ENCODE data around the gene CISD3.

CISD3 gene

GRCh38 chr17:38743556-38744171, 13.5 kb downstream of the CISD3 start:
- no peak for DNase-seq (ENCODE audit: low read depth in 3 of 3)

GRCh38 chr17:38745545-38745944, 15.4 kb downstream of the CISD3 start:
- no peak for DNase-seq (ENCODE audit: low read depth in 3 of 3)

GRCh38 chr17:38746004-38746848, 16.1 kb downstream of the CISD3 start:
- no peak for DNase-seq (ENCODE audit: low read depth in 3 of 3)

DNA sequence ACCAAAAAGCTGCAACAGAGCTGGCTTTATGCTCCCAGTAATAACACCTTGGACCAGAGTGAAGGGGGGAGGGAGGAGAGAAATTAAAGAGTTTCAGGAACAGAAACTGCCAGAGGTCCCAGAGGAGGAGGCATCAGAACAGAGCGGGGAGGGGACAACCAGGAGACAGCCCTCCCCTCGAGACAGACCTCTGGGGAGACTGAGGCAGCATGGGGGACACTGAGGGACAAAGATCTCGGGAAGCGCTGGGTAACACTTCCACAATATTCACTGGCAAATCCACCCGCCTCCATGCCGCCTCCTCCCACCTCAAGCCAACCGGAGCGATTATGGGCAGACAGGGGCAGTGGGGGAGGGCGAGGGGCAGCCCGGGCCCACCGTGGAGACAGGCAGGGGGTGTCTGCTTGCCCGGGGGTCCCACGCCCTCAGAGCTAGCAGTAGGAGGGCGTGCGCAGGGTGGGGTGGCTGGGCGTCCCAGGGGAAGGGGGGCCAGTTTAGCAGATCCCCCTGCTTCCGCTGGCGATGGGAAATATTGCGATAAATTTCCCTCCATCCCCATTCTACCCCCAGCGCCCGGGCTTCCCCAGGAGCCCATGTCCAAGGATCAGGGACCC, 16.8 kb downstream of the CISD3 start:
- no peak for DNase-seq (ENCODE audit: low read depth in 3 of 3)

GRCh38 chr17:38747463-38748148, 17.5 kb downstream of the CISD3 start:
- DNase-seq (ENCODE audit: low read depth in 3 of 3) = no peak

- DNase-seq (ENCODE audit: low read depth in 3 of 3) = no peak
These were observed 18.2 kb downstream of the CISD3 start, which contains the start of gene PCGF2 for GRCh38 chr17:38748149-38748891. PCGF2 (minus strand) TSS chr17:38748336; CDS start chr17:38740402, 7,934 bp downstream.

GRCh38 chr17:38748892-38749222, 18.7 kb downstream of the CISD3 start:
- no peak for DNase-seq (ENCODE audit: low read depth in 3 of 3)

GRCh38 chr17:38749223-38750043, 19.3 kb downstream of the CISD3 start:
- DNase-seq (ENCODE audit: low read depth in 3 of 3) = no peak

DNA sequence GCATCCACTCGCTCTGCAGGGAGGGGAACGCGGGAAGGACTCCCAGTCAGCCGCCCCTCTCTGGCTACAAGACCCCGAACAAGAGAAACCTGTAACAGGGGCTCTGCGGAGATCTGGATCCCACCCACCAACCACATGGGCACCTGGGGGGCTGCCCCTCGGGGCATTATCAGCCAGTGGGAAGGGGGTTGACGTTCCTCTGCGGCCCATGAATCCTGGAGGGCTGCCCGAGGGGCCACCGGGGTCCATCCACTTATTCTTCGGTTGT, 19.8 kb downstream of the CISD3 start:
- DNase-seq (ENCODE audit: low read depth in 3 of 3) = no peak

GRCh38 chr17:38750312-38751121, 20.4 kb downstream of the CISD3 start:
- no peak for DNase-seq (ENCODE audit: low read depth in 3 of 3)

GRCh38 chr17:38751144-38751807, 21.1 kb downstream of the CISD3 start:
- no peak for DNase-seq (ENCODE audit: low read depth in 3 of 3)

GRCh38 chr17:38751808-38752307, 21.7 kb downstream of the CISD3 start:
- peak; percentile 66 to 84 (median 71) for DNase-seq (ENCODE audit: low read depth in 3 of 3)

DNA sequence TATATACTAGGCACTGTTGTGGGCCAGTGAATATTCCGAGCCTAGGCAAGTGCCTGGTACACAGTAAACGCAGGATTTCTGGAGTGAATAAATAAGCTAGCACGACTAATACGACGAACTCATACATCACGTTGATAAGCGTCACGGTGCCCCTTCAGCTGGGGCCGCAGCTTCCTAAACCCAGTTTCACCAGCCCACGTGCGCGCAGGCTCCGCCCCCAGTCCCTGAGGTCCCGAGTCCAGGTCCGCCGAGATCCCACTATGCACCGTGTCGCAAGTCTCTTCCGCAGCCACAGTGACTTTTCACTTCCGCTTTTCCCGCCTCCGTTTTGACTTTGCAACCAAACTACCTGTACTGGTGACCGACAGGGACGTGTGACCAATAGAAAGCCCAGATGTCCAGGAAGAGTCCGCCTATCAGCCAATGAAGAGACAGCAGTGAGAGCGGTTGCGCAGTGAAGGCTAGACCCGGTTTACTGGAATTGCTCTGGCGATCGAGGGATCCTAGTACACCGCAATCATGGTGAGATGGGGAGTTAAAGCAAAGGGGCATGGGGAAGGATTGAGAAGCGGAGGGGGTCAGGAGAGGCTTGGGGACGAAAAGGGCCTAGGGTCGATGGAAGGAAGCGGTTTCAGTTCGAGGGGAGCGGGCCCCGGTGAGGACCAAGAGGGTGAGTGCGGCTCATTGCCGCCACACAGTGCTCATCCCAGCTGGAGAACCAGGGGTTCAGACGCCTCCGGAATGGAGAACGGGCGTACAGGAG, 22.3 kb downstream of the CISD3 start, which contains the start of gene PSMB3:
Gene PSMB3 (plus strand): TSS at position 434 of the 763 bp plus-strand sequence. CDS start 86 bp downstream, at position 520.
- DNase-seq (ENCODE audit: low read depth in 3 of 3) = peak; percentile 85 to 94 (median 92)

DNA sequence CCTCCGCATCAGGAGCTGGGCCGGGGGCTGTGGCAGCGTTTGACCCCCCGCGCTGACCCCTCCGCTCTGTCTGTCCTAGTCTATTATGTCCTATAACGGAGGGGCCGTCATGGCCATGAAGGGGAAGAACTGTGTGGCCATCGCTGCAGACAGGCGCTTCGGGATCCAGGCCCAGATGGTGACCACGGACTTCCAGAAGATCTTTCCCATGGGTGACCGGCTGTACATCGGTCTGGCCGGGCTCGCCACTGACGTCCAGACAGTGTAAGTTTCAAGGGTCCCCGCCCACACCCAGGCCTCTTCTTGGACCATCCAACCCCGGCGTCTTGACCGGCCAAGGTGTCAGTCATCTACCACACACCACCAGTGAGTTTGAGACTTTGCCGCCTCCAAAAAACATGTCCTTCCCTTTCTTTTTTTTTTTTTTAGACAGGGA, 22.9 kb downstream of the CISD3 start:
- no peak for DNase-seq (ENCODE audit: low read depth in 3 of 3)

GRCh38 chr17:38761612-38762011, 31.5 kb downstream of the CISD3 start:
- no peak for DNase-seq (ENCODE audit: low read depth in 3 of 3)

DNA sequence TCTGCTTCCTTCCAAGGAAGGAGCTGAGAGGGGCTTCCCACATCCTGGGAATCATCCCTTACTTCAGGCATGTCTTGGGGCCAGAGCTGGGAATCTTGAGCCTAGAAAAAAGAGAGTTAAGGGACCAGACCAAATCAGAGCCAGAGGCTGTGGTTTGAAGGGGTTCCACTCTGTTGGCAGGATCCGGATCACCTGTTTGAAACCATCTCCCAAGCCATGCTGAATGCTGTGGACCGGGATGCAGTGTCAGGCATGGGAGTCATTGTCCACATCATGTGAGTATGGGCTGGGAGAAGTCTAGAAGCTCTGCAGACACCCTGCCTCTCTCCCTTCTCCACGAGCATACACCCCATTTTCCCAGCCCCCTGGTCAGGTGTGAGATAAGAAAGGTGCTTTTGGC, 32.1 kb downstream of the CISD3 start:
- no peak for DNase-seq (ENCODE audit: low read depth in 3 of 3)

DNA sequence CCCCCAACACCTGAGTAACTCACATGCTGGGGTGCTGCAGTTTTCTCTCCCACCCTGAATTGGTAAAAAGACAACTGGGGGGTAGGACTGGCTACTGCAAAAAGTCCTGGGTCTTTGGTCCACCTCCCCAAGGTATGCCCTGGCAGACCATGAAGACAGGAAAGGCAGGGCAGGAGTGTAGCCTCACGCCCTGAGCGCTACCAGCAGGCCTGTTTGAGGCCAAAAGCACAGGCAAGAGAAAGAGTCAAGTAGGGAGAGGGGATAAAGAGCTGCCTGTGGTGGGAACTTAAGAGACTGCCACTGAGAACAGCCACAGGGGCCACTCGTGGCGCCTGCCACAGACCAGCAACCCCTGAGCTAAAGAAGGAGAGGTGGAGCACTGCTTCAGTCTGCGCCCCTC, 36.2 kb downstream of the CISD3 start:
- no peak for DNase-seq (ENCODE audit: low read depth in 3 of 3)

GRCh38 chr17:38768417-38768816, 38.3 kb downstream of the CISD3 start:
- DNase-seq (ENCODE audit: low read depth in 3 of 3) = no peak

Measured in stimulated activated CD4-positive, alpha-beta T cell treated with anti-CD3 and anti-CD28 coated beads, TNF-alpha, amount 100 ng/mL, for 4 hours (primary cell).